Transverse colon (tissue), 3 donors: ENCODE results near the gene ECI1.

ENCODE experiments used
- CTCF ChIP-seq, 5 experiments: fragments of 200-600 bp in 3 of 5; fragments of 450-650 bp in 2 of 5; sonication (generic) in 3 of 5; IDR thresholded peaks; 1 replicate in 2 of 5; 2 replicates in 3 of 5; pipeline ENCODE4 v1.5.1; 2016 to 2017; ENCODE audit warnings: antibody characterized with exemption in 5 of 5, inconsistent platforms in 3 of 5, mild to moderate bottlenecking in 2 of 5, moderate library complexity in 1 of 5
- EP300 ChIP-seq: sonication (generic); formaldehyde crosslinking; IDR thresholded peaks from one replicate; pipeline ENCODE4 v1.6.1; 2017; ENCODE audit warnings: antibody characterized with exemption, low read depth

- TF ChIP-seq EP300, result no peak
- no peak for TF ChIP-seq CTCF (IDR thresholded peaks at IDR 0.05)
These were observed 53.1 kb downstream of the ECI1 start for GRCh38 chr16:2198283-2198682.
